Mucosa of descending colon (tissue), 3 donors: ENCODE measurements around the gene TGFBR2. TPM values are rescaled to one million over a fixed set of nuclear protein-coding genes. Genes with fewer than 3 reads are reported as not detected.
A peak's percentile ranks its signal among the peaks of the same experiment; 100 is the strongest.

Experiments used
- ATAC-seq: fragments of 200-7000 bp; cut with Tn5 transposase; one replicate; pipeline ENCODE4 v1.9.1; 2020; ENCODE audit warnings: mild to moderate bottlenecking, moderate library complexity
- DNase-seq, 3 donors: peaks; one replicate each; pipeline ENCODE4 v3.0.0-alpha.2; 2020
- H3K36me3 ChIP-seq: fragments of 200-600 bp; one replicate; pipeline ENCODE4 v1.8.0; 2021; ENCODE audit warnings: low read depth, mild to moderate bottlenecking
- H3K4me1 ChIP-seq: fragments of 200-600 bp; one replicate; pipeline ENCODE4 v1.8.0; 2021; ENCODE audit warnings: low read depth, mild to moderate bottlenecking
- H3K4me3 ChIP-seq: fragments of 200-600 bp; one replicate; pipeline ENCODE4 v1.8.0; 2021; ENCODE audit warnings: mild to moderate bottlenecking
- H3K9me3 ChIP-seq: fragments of 200-600 bp; one replicate; pipeline ENCODE4 v1.8.0; 2021; ENCODE audit warnings: mild to moderate bottlenecking
- intact Hi-C, 2 donors: fragments of 100-400 bp; cut with DNase I in 1 of 2; cut with micrococcal nuclease in 1 of 2; formaldehyde crosslinking; loops; one replicate each; pipeline versions ENCODE4 v1.11.0 to v1.11.1; 2022; cut with DNase I, micrococcal nuclease
- total RNA-seq, 3 donors: library from RNA; stranded (reverse); fragmentation: NEBNext Ultra II Directional in 2 of 3; extraction: Animal tissue kit (Norgen Biotek cat#: 25700) in 2 of 3; gene quantifications; one replicate each; pipeline versions ENCODE4 v1.2.1 to v1.2.4, GENCODE V29; 2021 to 2023
- TF ChIP-seq, protein P1 (sequence below): fragments of 200-600 bp; IDR thresholded peaks from one replicate; pipeline ENCODE4 v1.8.0; 2022; ENCODE audit warnings: antibody characterized with exemption, mild to moderate bottlenecking
- donor health status: DM: no; HTN: no; CAD: no; lungs with moderate emphysema.
- donor health status: DM: no; HTN: no; CAD: no.
- donor health status: DM: no; HTN: yes; CAD: no.

The TGFBR2 gene
- total RNA-seq, 3 donors from 2014 or later: 39.0 to 134 (median 71.4) TPM

- H3K9me3 ChIP-seq: no peaks in the 10 kb centered on the region
These were observed 70.3 kb downstream of the TGFBR2 start for GRCh38 chr3:30676424-30677346.

DNA sequence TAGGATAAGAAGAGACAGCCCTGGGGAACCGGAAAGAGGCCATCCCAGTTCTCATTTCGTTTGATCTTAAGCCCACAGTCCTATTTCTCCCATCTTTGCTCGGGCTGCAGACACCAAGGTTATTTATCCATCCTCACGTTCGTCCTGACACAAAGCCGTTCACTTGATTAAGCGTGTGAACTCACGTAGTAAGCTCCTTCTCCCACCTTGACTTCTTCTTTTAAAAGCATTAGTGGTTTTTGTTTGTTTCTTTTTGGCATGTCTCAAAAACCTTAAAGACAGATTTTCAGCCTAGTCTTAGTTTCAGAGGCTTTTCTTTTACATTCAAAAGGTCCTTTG is 70.9 kb downstream of the TGFBR2 start:
- Histone ChIP-seq H3K36me3 (no peaks in the 10 kb centered on the region), H3K4me1 (peaks cover 4% of the 10 kb centered on the region), H3K4me3 (no peak overlapping the region), H3K9me3 (no peaks in the 10 kb centered on the region)
- TF ChIP-seq, protein P1, sequence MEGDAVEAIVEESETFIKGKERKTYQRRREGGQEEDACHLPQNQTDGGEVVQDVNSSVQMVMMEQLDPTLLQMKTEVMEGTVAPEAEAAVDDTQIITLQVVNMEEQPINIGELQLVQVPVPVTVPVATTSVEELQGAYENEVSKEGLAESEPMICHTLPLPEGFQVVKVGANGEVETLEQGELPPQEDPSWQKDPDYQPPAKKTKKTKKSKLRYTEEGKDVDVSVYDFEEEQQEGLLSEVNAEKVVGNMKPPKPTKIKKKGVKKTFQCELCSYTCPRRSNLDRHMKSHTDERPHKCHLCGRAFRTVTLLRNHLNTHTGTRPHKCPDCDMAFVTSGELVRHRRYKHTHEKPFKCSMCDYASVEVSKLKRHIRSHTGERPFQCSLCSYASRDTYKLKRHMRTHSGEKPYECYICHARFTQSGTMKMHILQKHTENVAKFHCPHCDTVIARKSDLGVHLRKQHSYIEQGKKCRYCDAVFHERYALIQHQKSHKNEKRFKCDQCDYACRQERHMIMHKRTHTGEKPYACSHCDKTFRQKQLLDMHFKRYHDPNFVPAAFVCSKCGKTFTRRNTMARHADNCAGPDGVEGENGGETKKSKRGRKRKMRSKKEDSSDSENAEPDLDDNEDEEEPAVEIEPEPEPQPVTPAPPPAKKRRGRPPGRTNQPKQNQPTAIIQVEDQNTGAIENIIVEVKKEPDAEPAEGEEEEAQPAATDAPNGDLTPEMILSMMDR: no peak
- intact Hi-C loops: no loop called here
- ATAC-seq (no peak), DNase-seq (no peak)

More at GRCh38 chr3:30676424-30677346, 70.3 kb downstream of the TGFBR2 start:
- Histone ChIP-seq H3K36me3 (no peaks in the 10 kb centered on the region), H3K4me1 (peaks cover under 1% of the 10 kb centered on the region), H3K4me3 (no peak overlapping the region)
- intact Hi-C loops: no loop called here
- TF ChIP-seq, protein P1: no peak
- ATAC-seq (no peak), DNase-seq (no peak)

- Histone ChIP-seq H3K4me1 (peaks cover 4% of the 10 kb centered on the region), H3K9me3 (no peaks in the 10 kb centered on the region), H3K4me3 (no peak overlapping the region), H3K36me3 (no peaks in the 10 kb centered on the region)
- DNase-seq: no peak
- intact Hi-C loops: no loop called here
- TF ChIP-seq, protein P1: no peak
- no peak for ATAC-seq
These were observed 72.6 kb downstream of the TGFBR2 start for GRCh38 chr3:30679045-30679444.

GRCh38 chr3:30680789-30681648 is 74.6 kb downstream of the TGFBR2 start:
- TF ChIP-seq, protein P1: no peak
- intact Hi-C loops: no loop called here
- Histone ChIP-seq H3K4me1 (peaks cover 4% of the 10 kb centered on the region), H3K4me3 (no peak overlapping the region), H3K36me3 (no peaks in the 10 kb centered on the region), H3K9me3 (no peaks in the 10 kb centered on the region)
- DNase-seq: peak in 1 of 3 donors; percentile 38
- peak; percentile 41 for ATAC-seq

DNA sequence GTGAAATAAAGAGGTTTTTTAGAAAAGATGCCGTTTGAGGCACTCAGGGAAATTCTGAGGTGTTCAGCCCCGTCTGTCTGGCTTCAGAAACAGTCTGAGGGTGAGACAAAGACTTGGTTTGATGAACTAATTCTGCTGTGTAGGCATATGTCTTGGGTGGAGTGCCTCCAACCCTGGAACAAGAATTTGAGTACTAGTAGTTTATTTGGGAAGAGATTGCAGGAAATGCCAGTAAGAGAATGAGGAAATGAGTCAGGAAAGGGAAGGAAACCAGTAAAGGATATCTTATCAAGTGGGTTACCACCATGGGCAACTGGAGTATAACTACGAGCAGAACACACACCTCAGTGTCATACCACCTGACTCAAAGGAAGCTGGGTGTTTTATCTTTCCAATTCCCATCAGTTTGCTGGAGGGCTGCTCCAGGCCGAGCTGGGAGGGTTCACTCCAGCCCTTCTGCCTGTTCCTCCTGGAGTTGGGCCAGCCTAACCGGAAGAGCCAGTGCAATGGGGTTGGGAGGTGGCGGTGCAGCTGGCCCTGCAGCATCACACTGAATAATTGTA is 75.3 kb downstream of the TGFBR2 start:
- TF ChIP-seq, protein P1: no peak
- ATAC-seq: peak; percentile 44
- no peaks in the 10 kb centered on the region for H3K9me3 ChIP-seq
- no peak overlapping the region for H3K4me3 ChIP-seq
- intact Hi-C loops: no loop called here
- peaks cover 4% of the 10 kb centered on the region for H3K4me1 ChIP-seq
- DNase-seq: peak in 1 of 3 donors; percentile 44
- no peaks in the 10 kb centered on the region for H3K36me3 ChIP-seq
